Natural killer cell treated with Interleukin-12 subunit alpha and Interleukin-12 subunit beta and Interleukin-15 and Interleukin-18, amount 100 ng/mL, for 72 hours (primary cell): ENCODE results near the gene SLC66A2. TPM values are rescaled to one million over a fixed set of nuclear protein-coding genes. Genes with fewer than 3 reads are reported as not detected.
A peak's percentile ranks its signal among the peaks of the same experiment; 100 is the strongest.

Experiments used
- ATAC-seq, 2 donors: fragments of 150-1000 bp; cut with Tn5 transposase in 1 of 2; sonication (Bioruptor Pico), chemical (Tn5 transposase) in 1 of 2; 2 replicates each; pipeline ENCODE4 v1.10.0; 2021
- DNase-seq: peaks from one replicate; pipeline ENCODE4 v3.0.0; 2022; ENCODE audit warnings: low spot score
- H3K27ac Mint-ChIP-seq, 2 donors: 1 replicate in 1 of 2; 2 replicates in 1 of 2; pipeline ENCODE4 v1.8.0; 2022; ENCODE audit warnings: mixed read lengths in 2 of 2, mild to moderate bottlenecking in 1 of 2, moderate library complexity in 1 of 2
- H3K27me3 Mint-ChIP-seq, 2 donors: 1 replicate in 1 of 2; 2 replicates in 1 of 2; pipeline ENCODE4 v1.8.0; 2022; ENCODE audit warnings: mixed read lengths in 2 of 2
- H3K36me3 Mint-ChIP-seq: one replicate; pipeline ENCODE4 v1.8.0; 2022; ENCODE audit warnings: mixed read lengths
- H3K4me1 Mint-ChIP-seq, 2 donors: 1 replicate in 1 of 2; 2 replicates in 1 of 2; pipeline ENCODE4 v1.8.0; 2022; ENCODE audit warnings: low read depth in 2 of 2, mixed read lengths in 2 of 2, mild to moderate bottlenecking in 1 of 2
- H3K4me3 Mint-ChIP-seq: one replicate; pipeline ENCODE4 v1.8.0; 2022; ENCODE audit warnings: mixed read lengths
- H3K9me3 Mint-ChIP-seq: 2 replicates; pipeline ENCODE4 v1.8.0; 2022; ENCODE audit warnings: mixed read lengths
- total RNA-seq, 2 donors: library from RNA; stranded (reverse); gene quantifications; one replicate each; pipeline ENCODE4 v1.2.3, GENCODE V29; 2022

SLC66A2 gene
- total RNA-seq, 2 donors from 2014 or later = 23.8 to 28.1 TPM

DNA sequence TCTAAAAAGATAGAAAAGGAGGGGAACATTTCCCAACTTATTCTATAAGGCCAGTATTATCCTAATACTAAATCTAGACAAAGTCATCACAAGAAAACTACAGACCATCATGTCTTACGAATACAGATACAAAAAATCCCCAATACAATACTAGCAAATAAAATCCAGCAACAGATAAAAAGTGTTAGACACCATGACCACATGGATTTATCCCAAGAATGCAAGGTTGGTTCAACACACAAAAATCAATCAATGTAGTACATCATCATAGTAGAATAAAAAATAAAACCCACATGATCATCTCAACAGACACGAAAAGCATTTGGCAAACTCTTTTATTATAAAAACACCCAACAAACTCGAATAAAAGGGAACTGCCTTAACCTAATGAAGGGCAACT lies 18.5 kb downstream of the SLC66A2 start:
- Mint-ChIP-seq H3K36me3 (peaks cover 65% of the 10 kb centered on the region), H3K27me3 (no peaks in the 10 kb centered on the region), H3K9me3 (peaks cover 29% of the 10 kb centered on the region), H3K4me3 (no peak overlapping the region), H3K4me1 (peaks cover 5 to 8% of the 10 kb centered on the region in 2 donors), H3K27ac (no peak overlapping the region)
- ATAC-seq (no peak), DNase-seq (no peak)

DNA sequence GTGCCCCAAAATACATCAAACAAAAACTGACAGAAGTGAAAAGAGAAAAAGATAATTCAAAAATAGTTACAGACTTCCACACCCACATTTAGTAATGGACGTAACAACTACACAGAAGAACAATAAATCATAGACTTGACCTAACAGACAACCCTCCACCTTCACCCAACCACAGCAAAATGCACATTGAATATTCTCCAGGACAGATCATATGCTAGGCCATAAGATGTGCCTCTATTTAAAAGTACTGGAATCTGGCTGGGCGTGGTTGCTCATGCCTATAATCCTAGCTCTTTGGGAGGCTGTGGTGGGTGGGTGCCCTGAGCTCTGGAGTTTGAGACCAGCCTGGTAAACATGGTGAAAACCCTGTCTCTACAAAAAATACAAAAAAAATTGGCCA lies 20.0 kb downstream of the SLC66A2 start:
- ATAC-seq = no peak
- no peaks in the 10 kb centered on the region for H3K27me3 Mint-ChIP-seq
- no peak for DNase-seq
- no peak overlapping the region for H3K27ac Mint-ChIP-seq
- peaks cover 29% of the 10 kb centered on the region for H3K9me3 Mint-ChIP-seq
- peaks cover 4 to 5% of the 10 kb centered on the region in 2 donors for H3K4me1 Mint-ChIP-seq
- H3K36me3 Mint-ChIP-seq = peaks cover 58% of the 10 kb centered on the region
- H3K4me3 Mint-ChIP-seq = no peak overlapping the region

DNA sequence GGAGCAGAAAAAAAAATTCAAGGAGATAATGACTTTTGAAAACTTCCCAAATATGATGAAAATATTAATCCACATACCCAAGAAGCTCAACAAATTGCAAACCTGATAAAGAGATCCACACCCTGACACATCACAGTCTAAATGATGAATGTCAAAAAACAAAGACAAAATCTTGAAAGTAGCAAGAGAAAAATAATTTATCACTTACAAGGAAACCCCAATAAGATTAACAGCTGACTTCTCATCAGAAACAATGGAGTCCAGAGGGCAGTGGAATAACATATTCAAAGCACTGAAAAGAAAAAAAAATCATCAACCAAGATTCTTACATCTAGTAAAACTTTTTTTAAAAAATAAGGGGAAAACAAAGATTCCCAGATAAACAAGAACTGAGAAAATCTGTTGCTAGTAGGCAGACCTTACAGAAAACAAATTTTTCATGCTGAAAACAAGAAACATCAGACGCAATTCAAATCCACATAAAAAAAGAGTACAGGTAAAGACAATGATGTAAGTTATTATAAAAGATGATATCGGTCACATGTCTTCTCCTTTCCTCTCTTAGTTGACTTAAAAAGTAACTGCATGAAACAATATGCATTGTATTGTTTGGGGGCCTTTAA lies 21.3 kb downstream of the SLC66A2 start:
- ATAC-seq (no peak), DNase-seq (no peak)
- Mint-ChIP-seq H3K9me3 (peaks cover 25% of the 10 kb centered on the region), H3K27me3 (no peaks in the 10 kb centered on the region), H3K4me3 (no peak overlapping the region), H3K27ac (no peak overlapping the region), H3K4me1 (peaks cover 5 to 6% of the 10 kb centered on the region in 2 donors), H3K36me3 (peaks cover 46% of the 10 kb centered on the region)

DNA sequence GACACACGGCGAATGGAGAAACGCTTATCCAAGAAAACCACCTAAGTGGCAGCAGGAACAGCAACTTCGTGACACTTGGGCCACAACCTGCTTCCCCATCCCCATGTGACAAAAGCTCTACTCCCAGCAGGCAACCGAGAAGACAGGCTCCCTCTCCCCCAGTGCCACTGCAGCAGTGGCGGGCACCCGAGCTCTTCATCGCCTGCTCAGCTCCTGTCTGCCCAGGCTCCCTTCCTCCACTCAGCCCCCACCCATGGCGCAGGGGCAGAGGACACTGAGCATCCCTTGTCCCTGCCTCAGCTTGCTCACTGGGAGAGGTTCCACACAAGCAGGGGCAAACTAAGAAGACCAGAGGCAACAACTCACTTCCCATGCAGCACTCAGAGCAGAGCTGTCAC lies 22.9 kb downstream of the SLC66A2 start:
- Mint-ChIP-seq H3K27ac (no peak overlapping the region), H3K27me3 (no peaks in the 10 kb centered on the region), H3K9me3 (peaks cover 22% of the 10 kb centered on the region), H3K4me1 (peaks cover 5 to 6% of the 10 kb centered on the region in 2 donors), H3K4me3 (no peak overlapping the region), H3K36me3 (peaks cover 42% of the 10 kb centered on the region)
- ATAC-seq = no peak
- no peak for DNase-seq

DNA sequence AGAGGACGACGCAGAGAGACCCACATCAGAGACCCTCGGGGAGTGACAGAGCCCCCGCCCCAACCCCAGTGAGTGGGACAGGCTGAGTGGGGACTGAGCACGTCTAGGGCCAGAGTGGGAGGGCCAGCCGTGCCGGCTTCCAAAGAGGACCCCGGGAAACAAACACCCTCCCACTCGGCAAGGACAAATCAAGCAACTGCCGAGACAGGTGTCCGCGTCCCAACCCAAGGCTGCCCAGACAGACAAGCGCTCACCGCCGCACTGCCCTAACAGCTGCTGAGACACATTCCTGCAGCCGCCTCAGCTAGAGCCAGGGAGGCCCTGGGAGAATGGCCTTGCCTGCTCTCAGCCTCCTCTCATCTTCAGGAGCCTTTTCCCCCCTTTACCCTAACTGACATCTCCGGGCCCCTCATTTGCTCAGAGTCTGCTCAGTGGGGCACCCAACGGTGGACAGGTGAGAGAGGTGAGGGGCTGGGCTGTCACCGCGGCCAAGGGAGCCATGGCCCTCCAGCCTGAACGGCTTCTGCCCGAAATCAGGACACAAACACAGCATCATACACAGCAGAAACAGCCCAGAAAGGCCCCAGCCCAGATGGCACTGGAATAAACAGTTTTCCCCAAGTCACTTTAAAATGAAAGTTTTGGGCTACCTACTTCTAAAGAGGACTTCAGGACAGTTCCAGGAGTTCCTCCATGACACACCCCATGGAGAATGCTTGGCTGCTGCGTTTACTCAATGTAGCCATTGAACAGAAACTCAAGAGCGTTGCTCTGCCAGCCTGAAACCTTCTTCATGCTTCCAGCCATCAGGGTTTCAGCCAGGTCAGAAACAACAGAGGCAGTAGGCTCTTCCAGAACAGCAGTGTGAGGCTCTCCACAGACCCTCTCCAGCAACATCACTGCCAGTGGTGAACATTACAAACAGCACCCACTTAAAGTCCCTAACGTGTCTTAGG lies 23.6 kb downstream of the SLC66A2 start:
- ATAC-seq (peak in 1 of 2 donors; percentile 40), DNase-seq (no peak)
- peaks cover 5 to 6% of the 10 kb centered on the region in 2 donors for H3K4me1 Mint-ChIP-seq
- H3K27ac Mint-ChIP-seq = no peak overlapping the region
- H3K36me3 Mint-ChIP-seq = peaks cover 35% of the 10 kb centered on the region
- H3K4me3 Mint-ChIP-seq = no peak overlapping the region
- peaks cover 18% of the 10 kb centered on the region for H3K9me3 Mint-ChIP-seq
- no peaks in the 10 kb centered on the region for H3K27me3 Mint-ChIP-seq

DNA sequence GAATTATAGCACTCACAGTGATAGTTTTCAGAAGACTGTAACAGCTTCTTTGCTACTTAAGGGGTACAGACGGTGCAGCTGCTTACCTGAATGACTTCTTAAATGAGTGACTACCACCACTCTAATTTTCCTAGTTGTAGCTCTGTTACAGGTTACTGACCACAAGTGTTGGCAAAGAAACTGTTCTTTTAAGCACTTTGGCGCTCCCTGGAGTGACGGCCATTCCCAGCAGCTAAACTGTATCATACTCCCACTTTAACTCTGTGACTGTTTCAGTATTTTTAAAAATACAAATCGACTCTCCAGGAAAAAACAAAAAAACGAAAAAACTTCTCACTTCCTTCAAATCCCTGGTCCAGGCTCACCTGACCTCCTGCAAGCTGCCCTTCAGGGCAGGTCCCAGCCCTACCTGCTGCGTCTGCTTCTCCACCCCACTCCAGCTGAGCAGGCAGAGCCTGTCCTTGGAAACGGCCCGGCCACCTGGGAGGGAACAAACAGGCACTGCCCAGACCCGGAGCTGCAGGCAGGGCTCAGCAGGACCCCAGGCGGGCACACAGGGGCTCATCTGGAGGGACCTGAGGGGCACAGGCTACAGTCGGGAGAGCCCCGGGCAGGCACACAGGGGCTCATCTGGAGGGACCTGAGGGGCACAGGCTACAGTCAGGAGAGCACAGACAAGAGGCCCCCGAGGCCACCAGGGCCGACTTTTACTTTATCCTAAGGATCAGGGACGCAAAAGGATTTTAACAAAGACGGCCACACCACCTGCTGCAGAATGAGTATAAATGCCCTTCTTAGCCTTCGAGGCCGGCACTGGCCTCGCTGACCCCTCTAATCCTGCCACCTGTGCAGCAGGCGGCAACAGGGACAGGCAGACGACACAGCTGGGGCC lies 24.5 kb downstream of the SLC66A2 start:
- H3K4me1 Mint-ChIP-seq = peaks cover 5 to 6% of the 10 kb centered on the region in 2 donors
- ATAC-seq (no peak), DNase-seq (no peak)
- peaks cover 11% of the 10 kb centered on the region for H3K9me3 Mint-ChIP-seq
- H3K27me3 Mint-ChIP-seq = no peaks in the 10 kb centered on the region
- peaks cover 26% of the 10 kb centered on the region for H3K36me3 Mint-ChIP-seq
- H3K4me3 Mint-ChIP-seq = no peak overlapping the region
- no peak overlapping the region for H3K27ac Mint-ChIP-seq

DNA sequence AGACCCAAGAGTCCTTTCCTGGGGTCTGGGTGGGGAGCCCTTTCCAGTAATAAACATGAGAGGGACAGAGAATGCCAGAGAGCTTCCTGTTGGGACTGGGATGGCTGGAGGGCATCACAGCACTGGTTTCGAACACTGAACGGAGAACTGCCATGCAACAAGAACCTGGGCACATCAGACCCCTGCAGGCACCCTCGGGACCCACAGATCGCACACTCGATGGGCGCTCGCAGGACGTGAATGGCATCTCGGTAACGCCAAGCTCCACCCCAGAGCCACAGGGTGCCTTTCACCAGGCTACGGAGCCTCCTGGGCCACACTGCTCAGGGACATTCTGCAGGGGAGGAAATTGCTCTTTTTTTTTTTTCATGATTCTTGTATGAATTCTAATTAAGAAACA lies 25.1 kb downstream of the SLC66A2 start:
- Mint-ChIP-seq H3K4me3 (no peak overlapping the region), H3K36me3 (peaks cover 21% of the 10 kb centered on the region)
- DNase-seq = no peak

DNA sequence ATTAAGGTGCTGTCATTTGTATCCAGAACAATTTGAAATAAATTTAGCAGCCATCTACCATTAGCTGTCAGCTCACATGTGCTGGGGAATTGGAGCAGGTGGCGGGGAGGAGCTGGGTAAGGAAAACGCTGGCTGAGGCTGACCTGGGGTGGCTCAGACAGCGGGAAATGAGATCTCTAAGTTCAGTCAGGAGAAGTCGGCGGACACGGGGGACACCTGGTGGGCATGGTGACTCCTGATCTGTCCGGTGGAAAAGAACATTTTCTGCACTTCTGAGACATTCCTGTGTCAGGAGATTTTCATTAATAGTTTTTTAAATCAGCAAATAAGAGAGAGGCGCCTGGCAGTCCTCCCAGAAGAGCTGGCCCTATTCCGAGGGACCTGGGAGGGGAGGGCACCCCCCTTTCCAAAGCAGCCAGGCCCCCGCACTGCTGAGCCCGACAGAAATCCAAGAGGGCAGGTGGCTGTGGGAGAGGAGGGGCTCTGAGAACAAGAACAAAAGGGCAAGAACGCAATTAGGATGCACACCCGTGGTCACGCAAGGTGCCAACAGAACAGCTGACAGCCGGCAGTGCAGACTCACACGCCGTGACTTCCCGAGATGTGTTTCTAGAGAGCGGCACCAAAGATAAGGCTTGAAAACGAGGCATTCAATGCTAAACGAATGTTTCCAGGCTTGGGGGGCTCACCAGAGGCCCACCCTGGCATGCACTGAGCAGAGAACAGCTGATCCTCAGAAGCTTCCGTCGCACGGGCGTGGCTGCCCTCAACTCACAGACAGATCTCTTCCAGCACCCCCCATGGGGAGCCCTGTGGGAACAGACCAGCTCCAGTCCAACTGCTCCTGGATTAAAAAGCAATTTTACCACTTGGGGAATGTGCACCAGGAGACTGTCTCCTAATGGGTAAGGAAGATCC lies 26.4 kb downstream of the SLC66A2 start:
- Mint-ChIP-seq H3K9me3 (peaks cover 11% of the 10 kb centered on the region), H3K36me3 (peaks cover 15% of the 10 kb centered on the region), H3K27ac (no peak overlapping the region), H3K27me3 (no peaks in the 10 kb centered on the region), H3K4me3 (no peak overlapping the region), H3K4me1 (peaks cover 5 to 6% of the 10 kb centered on the region in 2 donors)
- ATAC-seq (no peak), DNase-seq (no peak)

More for the DNA sequence above, 25.1 kb downstream of the SLC66A2 start:
- no peaks in the 10 kb centered on the region for H3K27me3 Mint-ChIP-seq
- H3K27ac Mint-ChIP-seq = no peak overlapping the region
- peaks cover 5 to 6% of the 10 kb centered on the region in 2 donors for H3K4me1 Mint-ChIP-seq
- no peak for ATAC-seq
- H3K9me3 Mint-ChIP-seq = peaks cover 11% of the 10 kb centered on the region

DNA sequence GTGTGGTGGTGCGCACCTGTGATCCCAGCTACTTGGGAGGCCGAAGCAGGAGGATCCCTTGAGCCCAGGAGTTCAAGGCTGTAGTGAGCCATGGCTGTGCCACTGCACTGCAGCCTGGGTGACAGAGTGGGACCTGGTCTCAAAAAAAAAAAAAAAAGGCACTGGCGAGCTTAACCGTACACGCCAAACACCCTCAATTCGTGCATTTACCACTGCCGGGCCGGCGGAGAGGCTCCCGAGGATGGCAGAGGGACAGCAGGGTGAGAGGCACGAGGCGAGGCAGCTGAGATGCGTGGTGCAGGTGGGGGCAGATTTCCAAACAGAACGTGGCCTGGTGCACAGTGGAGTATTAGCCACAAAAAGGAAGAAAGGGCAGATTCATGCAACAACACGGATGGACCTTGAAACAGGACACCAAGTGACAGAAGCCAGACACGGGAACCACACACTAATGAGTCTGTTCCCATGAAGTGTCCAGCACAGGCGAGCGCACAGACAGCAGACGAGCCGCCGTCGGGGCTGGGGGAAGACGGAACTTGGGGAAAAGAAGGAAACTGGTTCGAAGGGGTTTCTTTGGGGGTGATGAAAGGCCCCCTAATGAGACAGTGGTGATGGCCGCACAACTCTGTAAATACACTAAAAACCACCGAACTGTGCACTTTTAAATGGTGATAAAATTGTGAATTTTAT lies 27.4 kb downstream of the SLC66A2 start:
- Mint-ChIP-seq H3K4me1 (peaks cover 4 to 5% of the 10 kb centered on the region in 2 donors), H3K4me3 (no peak overlapping the region), H3K27ac (no peak overlapping the region), H3K27me3 (no peaks in the 10 kb centered on the region), H3K36me3 (peaks cover 4% of the 10 kb centered on the region), H3K9me3 (peaks cover 3% of the 10 kb centered on the region)
- ATAC-seq = no peak
- DNase-seq = no peak

DNA sequence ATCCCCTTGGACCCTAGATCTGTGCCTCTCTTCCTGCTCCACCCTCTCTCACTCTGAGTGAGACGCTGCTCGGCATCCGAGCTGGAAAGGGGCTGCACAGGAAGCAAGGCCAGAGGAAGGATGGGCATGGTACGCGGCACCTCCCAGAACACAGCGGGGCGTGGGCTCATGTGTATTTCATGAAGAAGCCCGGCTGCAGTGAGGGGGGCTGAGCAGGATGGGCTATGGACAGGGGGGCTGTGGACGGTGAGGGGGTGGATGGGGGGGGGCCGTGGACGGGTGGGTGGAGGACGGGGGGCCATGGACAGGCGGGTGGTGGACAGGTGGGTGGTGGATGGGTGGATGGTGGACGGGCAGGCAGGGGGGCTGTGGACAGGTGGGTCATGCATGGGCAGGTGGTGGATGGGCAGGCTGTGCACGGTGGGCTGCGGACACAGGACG lies 28.5 kb downstream of the SLC66A2 start:
- peaks cover 0 to 4% of the 10 kb centered on the region in 2 donors for H3K4me1 Mint-ChIP-seq
- H3K36me3 Mint-ChIP-seq = no peaks in the 10 kb centered on the region
- DNase-seq (no peak), ATAC-seq (no peak)
- H3K27ac Mint-ChIP-seq = no peak overlapping the region
- no peaks in the 10 kb centered on the region for H3K9me3 Mint-ChIP-seq
- no peak overlapping the region for H3K4me3 Mint-ChIP-seq
- no peaks in the 10 kb centered on the region for H3K27me3 Mint-ChIP-seq

DNA sequence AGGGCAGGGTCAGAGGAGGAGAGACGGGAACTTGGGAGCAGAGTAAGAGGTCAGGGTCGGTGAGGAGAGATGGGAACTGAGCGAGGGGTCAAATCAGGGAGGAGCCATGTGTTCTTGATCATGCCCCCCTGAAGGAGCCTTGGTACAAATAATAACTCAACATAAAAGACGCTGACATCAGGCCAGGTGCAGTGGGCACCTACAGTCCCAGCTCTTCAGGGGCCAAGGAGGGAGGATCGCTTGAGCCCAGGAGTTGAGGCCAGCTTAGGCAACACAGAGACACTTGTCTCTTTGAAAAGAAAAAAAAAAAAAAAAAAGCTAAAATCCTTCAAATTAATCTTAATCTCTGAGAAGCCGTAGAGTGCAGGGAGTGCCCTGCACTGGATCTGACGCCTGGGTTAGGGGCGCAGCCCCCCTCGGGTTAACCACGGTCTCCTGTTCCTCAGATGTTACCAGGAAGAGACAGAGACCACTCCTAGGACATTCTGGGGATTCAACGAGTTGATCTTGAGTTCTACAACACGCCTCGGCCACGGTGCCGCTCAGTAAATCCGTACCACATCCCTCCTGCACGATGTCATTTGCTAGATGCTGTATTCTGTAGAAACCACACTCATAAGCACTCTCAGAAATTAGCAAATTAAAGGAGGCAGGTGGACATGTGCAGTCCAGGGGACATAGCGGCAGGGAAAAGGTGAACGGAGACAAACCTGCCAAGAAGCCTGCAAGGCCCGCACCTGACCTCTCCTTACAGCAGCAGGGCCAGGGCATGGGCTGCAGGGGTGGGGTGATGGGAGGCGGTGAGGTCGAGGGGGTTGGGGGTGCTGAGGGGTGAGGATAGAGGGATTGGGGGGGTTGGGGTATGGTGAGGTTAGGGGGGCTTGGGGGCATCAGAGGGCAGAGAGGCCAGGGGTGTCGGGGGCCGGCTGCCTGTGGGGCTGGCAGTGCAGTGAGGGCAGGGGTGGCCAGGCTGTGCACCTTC lies 29.2 kb downstream of the SLC66A2 start:
- Mint-ChIP-seq H3K4me3 (no peak overlapping the region), H3K27ac (no peak overlapping the region), H3K4me1 (peaks cover 0 to 5% of the 10 kb centered on the region in 2 donors), H3K9me3 (no peaks in the 10 kb centered on the region), H3K36me3 (no peaks in the 10 kb centered on the region), H3K27me3 (no peaks in the 10 kb centered on the region)
- no peak for ATAC-seq
- no peak for DNase-seq
